Calu3 (cell line): ENCODE results near the gene CACNA1C. TPM values are rescaled to one million over a fixed set of nuclear protein-coding genes. Genes with fewer than 3 reads are reported as not detected.

Experiments used
- BruUV-seq: library from RNA; stranded (reverse); fragments of 400-500 nt; replicated peaks from 2 replicates; lab custom pipeline; 2021; lab: Mats Ljungman, UMichigan
- CTCF ChIA-PET: fragments of 300-600 bp; sonication (Branson Sonifier 250); formaldehyde crosslinking; loops from one replicate; lab custom pipeline; 2022; ENCODE audit warnings: antibody characterized with exemption; lab: Charles Lee
- DNase-seq: peaks from one replicate; pipeline ENCODE4 v3.0.0; 2022
- H3K27ac Mint-ChIP-seq: one replicate; pipeline ENCODE4 v1.8.0; 2022; ENCODE audit warnings: mixed read lengths; ENCODE audit not compliant: unreplicated experiment
- H3K27me3 Mint-ChIP-seq: one replicate; pipeline ENCODE4 v1.8.0; 2022; ENCODE audit warnings: mixed read lengths; ENCODE audit not compliant: unreplicated experiment
- H3K36me3 Mint-ChIP-seq: one replicate; pipeline ENCODE4 v1.8.0; 2022; ENCODE audit warnings: mild to moderate bottlenecking, moderate library complexity, mixed read lengths; ENCODE audit not compliant: insufficient read depth, unreplicated experiment
- H3K4me1 Mint-ChIP-seq: one replicate; pipeline ENCODE4 v1.8.0; 2022; ENCODE audit warnings: mild to moderate bottlenecking, low read depth, mixed read lengths; ENCODE audit not compliant: unreplicated experiment
- H3K4me3 Mint-ChIP-seq: one replicate; pipeline ENCODE4 v1.8.0; 2022; ENCODE audit warnings: mild to moderate bottlenecking, low read depth, moderate library complexity, mixed read lengths; ENCODE audit not compliant: unreplicated experiment
- H3K9me3 Mint-ChIP-seq: one replicate; pipeline ENCODE4 v1.8.0; 2022; ENCODE audit warnings: low read depth, mixed read lengths; ENCODE audit not compliant: unreplicated experiment
- intact Hi-C: fragments of 100-400 bp; cut with micrococcal nuclease; formaldehyde crosslinking; loops from one replicate; pipeline ENCODE4 v1.10.0; 2022; ENCODE audit not compliant: unreplicated experiment
- total RNA-seq: library from RNA; stranded (reverse); gene quantifications from 2 replicates; pipeline ENCODE4 v1.2.3, GENCODE V29; 2022
- TF ChIP-seq, protein P1 (sequence below): fragments of 200-600 bp; IDR thresholded peaks from one replicate; pipeline ENCODE4 v1.8.0; 2022; ENCODE audit warnings: antibody characterized with exemption; ENCODE audit not compliant: unreplicated experiment

CACNA1C gene
- total RNA-seq, 1 experiment from 2014 or later = not detected

DNA sequence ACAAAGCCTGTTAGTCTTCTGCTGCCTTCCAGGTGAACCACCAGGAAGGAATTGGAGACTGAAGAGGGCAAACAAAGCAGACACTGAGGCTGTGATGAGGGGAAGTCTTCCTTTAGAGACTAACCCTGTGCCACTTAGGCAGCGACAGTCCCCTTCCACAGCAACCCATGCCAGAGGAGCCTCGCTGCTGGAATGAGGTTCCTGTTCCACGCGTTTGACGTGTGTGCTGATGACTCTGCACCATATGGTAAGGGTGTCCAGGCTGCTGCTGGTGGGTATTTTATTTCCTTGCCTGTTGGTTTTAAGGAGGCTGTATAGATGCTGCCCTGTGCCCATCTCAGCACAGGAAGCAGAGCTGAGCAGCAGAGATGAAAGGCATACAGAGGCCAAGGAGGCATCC is 380.1 kb downstream of the CACNA1C start:
- BruUV-seq = no TSS peak
- Mint-ChIP-seq H3K4me3 (no peak overlapping the region), H3K36me3 (no peaks in the 10 kb centered on the region), H3K27ac (no peak overlapping the region), H3K27me3 (peaks cover 100% of the 10 kb centered on the region), H3K9me3 (peaks cover 3% of the 10 kb centered on the region), H3K4me1 (no peaks in the 10 kb centered on the region)
- CTCF ChIA-PET = no interaction called here
- no peak for DNase-seq
- TF ChIP-seq, protein P1, sequence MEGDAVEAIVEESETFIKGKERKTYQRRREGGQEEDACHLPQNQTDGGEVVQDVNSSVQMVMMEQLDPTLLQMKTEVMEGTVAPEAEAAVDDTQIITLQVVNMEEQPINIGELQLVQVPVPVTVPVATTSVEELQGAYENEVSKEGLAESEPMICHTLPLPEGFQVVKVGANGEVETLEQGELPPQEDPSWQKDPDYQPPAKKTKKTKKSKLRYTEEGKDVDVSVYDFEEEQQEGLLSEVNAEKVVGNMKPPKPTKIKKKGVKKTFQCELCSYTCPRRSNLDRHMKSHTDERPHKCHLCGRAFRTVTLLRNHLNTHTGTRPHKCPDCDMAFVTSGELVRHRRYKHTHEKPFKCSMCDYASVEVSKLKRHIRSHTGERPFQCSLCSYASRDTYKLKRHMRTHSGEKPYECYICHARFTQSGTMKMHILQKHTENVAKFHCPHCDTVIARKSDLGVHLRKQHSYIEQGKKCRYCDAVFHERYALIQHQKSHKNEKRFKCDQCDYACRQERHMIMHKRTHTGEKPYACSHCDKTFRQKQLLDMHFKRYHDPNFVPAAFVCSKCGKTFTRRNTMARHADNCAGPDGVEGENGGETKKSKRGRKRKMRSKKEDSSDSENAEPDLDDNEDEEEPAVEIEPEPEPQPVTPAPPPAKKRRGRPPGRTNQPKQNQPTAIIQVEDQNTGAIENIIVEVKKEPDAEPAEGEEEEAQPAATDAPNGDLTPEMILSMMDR = no peak
- intact Hi-C loops = no loop called here

DNA sequence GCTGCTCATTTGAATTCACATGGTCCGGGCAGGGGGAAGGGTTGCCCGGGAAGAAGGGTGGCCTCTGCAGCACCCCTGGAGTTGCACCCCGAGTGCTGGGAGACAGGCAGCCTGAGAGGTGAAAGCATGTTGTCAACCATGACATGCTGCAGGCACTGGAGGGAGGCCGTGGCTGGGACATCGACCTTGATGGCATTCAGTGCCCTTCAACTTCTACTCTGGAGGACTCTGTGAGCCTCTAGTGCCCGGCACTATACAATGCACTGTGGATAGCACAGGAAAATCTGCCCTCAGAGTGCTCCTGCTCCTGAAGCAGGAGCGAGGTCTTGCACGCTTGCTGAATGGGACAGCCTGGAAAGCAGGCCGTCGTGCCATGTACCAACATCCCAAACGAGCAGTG is 382.7 kb downstream of the CACNA1C start:
- H3K27me3 Mint-ChIP-seq = peaks cover 100% of the 10 kb centered on the region
- no peaks in the 10 kb centered on the region for H3K36me3 Mint-ChIP-seq
- CTCF ChIA-PET = no interaction called here
- H3K4me3 Mint-ChIP-seq = no peak overlapping the region
- no peak for DNase-seq
- H3K4me1 Mint-ChIP-seq = no peaks in the 10 kb centered on the region
- no peak overlapping the region for H3K27ac Mint-ChIP-seq
- H3K9me3 Mint-ChIP-seq = peaks cover 5% of the 10 kb centered on the region
- TF ChIP-seq, protein P1 = no peak
- intact Hi-C loops = no loop called here
- no TSS peak for BruUV-seq

DNA sequence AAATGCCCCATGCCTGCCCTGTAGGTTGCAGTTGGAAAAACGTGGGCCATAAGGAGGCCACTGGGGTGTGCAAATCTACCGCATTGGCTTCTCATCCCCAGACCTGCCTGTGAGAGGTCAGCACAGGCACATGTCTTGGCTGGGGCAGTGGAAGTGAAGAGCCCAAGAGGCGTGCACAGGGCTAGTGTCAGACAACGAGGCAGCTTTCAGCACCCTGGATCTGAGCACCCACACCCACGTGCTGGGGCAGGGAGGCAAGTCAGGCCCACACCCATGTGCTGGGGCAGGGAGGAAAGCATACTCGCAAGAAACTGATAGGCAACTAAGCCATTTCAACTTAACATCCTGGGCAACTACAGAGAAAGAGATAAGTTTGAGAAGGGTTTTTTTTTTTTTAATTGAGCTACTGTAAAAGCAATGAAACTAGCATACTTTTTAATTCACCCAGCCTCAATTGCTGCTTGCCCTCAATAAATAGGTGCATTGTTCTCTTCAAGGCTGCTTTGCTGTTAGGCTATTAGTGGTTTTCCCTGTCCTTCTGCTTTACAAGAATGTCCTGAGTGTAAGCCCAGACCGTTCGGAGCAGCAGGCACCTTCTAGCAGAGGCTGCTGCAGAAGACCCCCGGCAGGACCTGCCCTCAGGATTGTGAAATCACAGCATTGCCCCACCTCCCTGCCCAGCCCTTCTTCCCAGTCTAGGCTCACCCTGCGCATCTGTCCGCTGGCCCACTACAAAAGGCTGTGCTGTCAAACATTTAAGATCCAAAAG is 386.7 kb downstream of the CACNA1C start:
- H3K4me3 Mint-ChIP-seq = no peak overlapping the region
- no peak overlapping the region for H3K27ac Mint-ChIP-seq
- no peaks in the 10 kb centered on the region for H3K36me3 Mint-ChIP-seq
- no TSS peak for BruUV-seq
- TF ChIP-seq, protein P1 = no peak
- H3K27me3 Mint-ChIP-seq = peaks cover 95% of the 10 kb centered on the region
- DNase-seq = no peak
- CTCF ChIA-PET = no interaction called here
- intact Hi-C loops = no loop called here
- no peaks in the 10 kb centered on the region for H3K4me1 Mint-ChIP-seq
- peaks cover 5% of the 10 kb centered on the region for H3K9me3 Mint-ChIP-seq

DNA sequence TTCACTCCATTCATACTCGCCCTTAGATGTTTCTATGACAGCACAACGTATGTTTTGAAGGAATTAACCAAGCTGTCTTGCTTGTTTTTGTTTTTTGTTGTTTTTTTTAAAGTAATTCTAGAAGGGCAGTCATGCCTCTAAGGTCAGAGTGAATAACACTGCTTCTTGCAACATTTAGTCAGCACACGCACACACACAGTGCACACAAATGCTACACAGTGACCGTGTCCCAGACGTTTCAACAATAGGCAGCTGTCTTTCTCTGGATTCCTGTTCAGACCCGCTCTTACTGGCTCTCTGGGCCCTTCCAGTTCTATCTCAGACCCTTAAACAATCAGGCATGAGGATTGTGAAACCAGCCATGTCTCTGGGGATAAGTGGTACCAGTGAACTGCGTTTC is 391.0 kb downstream of the CACNA1C start:
- H3K9me3 Mint-ChIP-seq = no peaks in the 10 kb centered on the region
- no TSS peak for BruUV-seq
- TF ChIP-seq, protein P1 = no peak
- CTCF ChIA-PET = no interaction called here
- no peak for DNase-seq
- no peak overlapping the region for H3K4me3 Mint-ChIP-seq
- intact Hi-C loops = no loop called here
- peaks cover 88% of the 10 kb centered on the region for H3K27me3 Mint-ChIP-seq
- no peaks in the 10 kb centered on the region for H3K36me3 Mint-ChIP-seq
- no peak overlapping the region for H3K27ac Mint-ChIP-seq
- no peaks in the 10 kb centered on the region for H3K4me1 Mint-ChIP-seq
